GM18526 (cell line): Measurements from ENCODE around the gene DYNC2H1.

Experiments
- POLR2A ChIP-seq: IDR thresholded peaks from 3 replicates; pipeline ENCODE4 v1.6.1; 2011; ENCODE audit not compliant: insufficient read length; ENCODE audit errors: extremely low read depth

Gene DYNC2H1

DNA sequence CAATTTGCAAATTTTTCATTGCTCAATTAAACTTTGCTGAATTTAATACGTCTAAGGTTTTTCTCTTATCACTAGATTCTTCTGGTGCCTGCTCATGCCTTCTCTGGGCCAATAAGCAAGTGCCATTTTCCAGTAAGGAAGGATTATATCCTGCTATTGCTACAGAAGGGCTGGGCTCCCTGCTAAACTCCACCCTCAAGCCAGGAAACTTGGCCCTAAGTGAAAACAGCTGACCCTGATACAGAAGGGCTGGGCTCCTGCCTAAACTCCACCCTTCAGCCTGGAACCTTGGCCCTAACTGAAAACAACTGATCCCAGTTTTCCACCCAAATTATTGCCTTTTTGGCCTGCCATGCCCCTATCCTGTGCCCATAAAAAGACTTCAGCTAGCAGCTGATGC, 385.3 kb downstream of the DYNC2H1 start:
- TF ChIP-seq POLR2A = no peak

DNA sequence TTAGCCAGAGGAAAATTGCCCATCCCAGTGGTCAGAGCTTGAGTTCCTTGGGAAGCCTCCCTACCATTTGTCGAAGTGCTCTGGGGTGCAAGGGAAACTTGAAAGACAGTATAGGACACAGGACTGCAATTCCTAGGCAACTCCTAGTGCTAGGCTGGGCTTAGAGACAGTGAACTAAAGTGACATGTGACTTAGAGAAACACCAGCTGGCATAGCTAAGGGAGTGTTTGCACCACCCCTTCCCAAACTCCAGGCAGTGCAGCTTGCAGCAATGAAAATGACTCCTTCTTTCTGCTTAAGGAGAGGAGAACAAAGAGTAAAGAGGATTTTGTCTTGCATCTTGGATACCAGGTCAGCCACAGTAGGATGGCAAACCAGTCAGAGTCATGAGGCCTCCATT, 388.0 kb downstream of the DYNC2H1 start:
- no peak for TF ChIP-seq POLR2A

DNA sequence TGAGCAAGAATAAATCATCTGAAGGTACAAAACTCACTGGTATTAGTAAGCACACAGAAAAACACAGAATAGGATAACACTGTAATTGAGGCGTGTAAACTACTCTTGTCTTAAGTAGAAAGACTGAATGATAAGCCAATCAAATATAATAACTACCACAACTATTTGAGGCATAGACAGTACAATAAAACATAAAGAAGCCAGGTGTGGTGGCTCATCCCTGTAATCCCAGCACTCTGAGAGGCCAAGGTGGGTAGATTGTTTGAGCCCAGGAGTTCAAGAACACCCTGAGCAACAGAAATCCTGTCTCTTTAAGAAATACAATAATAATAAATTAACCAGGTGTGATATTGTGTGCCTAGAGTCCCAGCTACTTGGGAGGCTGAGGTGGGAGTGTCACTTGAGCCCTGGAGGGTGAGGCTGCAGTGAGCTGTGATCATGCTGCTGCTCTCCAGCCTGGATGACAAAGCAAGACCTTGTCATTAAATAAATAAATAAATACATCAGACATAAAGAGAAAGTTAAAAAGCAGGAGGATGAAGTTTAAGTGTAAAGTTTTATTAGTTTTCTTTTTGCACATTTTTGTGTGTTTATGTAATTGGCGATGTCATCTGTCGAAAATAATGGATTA, 390.6 kb downstream of the DYNC2H1 start:
- TF ChIP-seq POLR2A = no peak

DNA sequence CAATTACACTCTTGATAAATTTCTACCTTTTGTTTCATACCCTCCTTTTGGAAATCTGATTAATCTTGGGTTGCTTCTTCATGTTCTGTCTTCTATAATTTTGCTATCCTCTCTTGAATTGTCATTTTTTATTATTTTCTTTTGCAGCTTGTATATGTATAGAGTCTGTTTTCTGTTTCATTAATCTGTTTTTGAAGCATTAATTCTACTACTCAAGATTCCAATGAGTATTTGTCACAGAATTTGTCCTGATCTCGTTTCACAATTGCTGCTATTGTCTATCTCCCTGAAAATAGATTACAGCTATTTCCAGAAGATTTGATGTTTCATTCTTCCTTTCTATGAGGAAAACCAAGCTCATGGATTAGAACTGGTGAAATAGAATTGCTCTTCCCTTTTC, 406.1 kb downstream of the DYNC2H1 start:
- TF ChIP-seq POLR2A = no peak

DNA sequence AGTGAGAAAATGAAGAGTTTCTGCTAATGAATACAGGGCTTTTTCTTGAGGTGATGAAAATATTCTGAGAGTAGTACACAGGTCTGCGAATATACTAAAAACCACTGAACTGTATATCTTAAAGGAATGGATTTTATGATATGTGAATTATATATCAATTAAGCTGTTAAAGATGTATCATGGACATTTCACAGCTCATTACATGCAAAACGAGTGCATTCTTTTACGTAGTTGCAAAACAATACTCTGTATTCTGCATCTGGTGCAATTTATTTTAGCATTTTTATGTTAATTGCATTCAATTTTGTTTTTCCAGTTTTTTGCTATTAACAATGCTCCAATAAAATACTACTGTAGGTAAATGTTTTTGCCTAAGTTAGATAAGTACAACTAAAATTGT, 411.6 kb downstream of the DYNC2H1 start:
- TF ChIP-seq POLR2A = no peak

DNA sequence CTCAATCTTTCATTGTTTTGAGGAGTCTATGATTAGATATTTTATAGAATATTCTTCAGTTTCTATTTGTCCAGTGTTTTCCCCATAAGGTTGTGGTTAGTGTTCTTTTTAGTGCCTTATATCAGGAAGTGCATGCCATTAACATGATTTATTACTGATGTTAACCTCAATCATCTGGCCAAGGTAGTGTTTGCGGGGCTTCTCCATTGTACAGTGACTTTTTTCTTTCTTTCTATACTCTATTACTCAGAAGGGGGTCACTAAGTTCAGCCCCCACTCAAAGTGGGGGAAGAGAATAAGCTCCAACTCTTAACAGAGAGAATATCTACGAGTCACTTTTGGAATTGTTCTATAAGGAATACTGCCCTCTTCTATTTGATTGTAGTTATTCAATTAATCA, 415.8 kb downstream of the DYNC2H1 start:
- no peak for TF ChIP-seq POLR2A

DNA sequence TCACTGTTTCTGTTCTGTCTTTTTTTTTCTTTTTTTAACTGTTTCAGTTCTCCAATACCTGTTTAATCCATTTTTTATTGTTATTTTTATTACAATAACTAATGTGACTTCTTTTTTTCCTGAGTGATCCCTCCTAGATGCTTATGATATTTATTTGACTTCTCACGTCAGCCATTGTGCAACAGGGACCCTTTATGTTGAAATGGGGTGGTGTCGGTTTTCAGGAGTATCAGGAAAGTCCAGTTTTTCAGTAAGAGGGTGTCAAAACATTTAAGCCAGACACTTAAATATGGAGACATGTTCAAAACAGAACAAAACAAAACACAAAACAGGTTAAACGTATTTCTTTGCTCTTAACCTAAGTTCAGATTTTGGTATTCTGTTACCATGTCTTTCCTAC, 418.8 kb downstream of the DYNC2H1 start:
- TF ChIP-seq POLR2A = no peak

DNA sequence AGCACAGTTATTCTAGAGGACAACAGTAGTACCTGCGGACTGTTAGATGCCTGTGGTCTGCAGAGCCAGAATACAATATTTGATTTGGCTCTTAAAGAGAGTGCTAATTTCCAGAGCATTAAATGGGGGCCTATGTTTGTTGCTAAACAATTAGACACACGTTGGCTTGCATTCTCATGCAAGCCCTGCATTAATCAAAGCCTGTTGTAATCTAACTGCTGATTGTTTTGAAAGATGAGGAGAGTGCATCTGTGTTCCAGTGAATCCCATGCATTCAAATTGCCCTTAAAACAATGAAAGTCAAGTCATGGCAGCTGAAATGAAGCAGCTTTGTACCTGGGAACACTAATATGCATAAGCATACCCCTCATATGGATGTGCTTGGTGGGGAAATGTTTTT, 419.4 kb downstream of the DYNC2H1 start:
- TF ChIP-seq POLR2A = no peak

DNA sequence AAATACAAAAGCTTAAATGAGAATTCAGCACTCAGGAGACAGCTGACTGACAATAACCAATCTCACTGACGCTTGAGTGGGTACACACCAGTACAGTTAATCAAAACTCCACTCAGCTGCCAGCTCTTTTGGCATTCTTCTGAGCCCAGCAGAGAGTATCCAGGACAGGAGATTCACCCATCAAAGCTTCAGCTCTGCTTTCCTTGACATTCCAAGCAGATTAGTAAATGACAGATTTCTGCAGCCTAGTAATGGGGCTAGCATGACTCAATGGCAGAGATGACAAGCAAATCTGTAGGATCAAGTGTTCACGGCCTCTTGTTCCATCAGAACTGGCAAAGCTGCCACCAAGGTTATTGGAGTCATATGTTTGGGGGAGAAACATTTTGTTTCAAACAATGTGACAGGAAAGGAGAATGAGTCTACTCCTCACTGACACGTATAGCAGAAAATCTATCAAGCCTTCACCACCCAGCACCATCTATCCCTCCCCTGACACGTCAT, 420.0 kb downstream of the DYNC2H1 start:
- no peak for TF ChIP-seq POLR2A
